SK-N-SH treated with all-trans-retinoic acid at 6 μM for 48 hours (cell line): Measurements from ENCODE around the gene OTOR.

Experiments
- ATAC-seq: fragments of 200-7000 bp; cut with Tn5 transposase; 3 replicates; pipeline ENCODE4 v1.9.1; 2020; ENCODE audit warnings: mild to moderate bottlenecking, moderate library complexity
- ARNTL ChIP-seq: fragments of 450-650 bp; formaldehyde crosslinking; IDR thresholded peaks from 2 replicates; pipeline ENCODE4 v1.5.0; 2020; ENCODE audit warnings: low read depth, mild to moderate bottlenecking, moderate library complexity, borderline replicate concordance
- BACH2 ChIP-seq: fragments of 250-450 bp; sonication (Bioruptor Pico); IDR thresholded peaks from 2 replicates; pipeline ENCODE4 v1.9.0; 2021; ENCODE audit warnings: mild to moderate bottlenecking, borderline replicate concordance
- CSDC2 ChIP-seq: fragments of 250-450 bp; sonication (Bioruptor Pico); IDR thresholded peaks from 2 replicates; pipeline ENCODE4 v1.5.0; 2020; ENCODE audit warnings: mild to moderate bottlenecking, moderate library complexity
- ESRRG ChIP-seq: fragments of 250-450 bp; sonication (Bioruptor Pico); IDR thresholded peaks from 2 replicates; pipeline ENCODE4 v1.6.1; 2021; ENCODE audit warnings: mild to moderate bottlenecking
- GLIS3 ChIP-seq: fragments of 250-450 bp; sonication (Bioruptor Pico); IDR thresholded peaks from 2 replicates; pipeline ENCODE4 v1.5.0; 2020; ENCODE audit warnings: mild to moderate bottlenecking, moderate library complexity
- ISL1 ChIP-seq: fragments of 250-450 bp; sonication (Bioruptor Pico); IDR thresholded peaks from 2 replicates; pipeline ENCODE4 v2.1.2; 2022; ENCODE audit warnings: mild to moderate bottlenecking, moderate library complexity
- OSR1 ChIP-seq: fragments of 250-450 bp; sonication (Bioruptor Pico); IDR thresholded peaks from 2 replicates; pipeline ENCODE4 v1.8.0; 2022; ENCODE audit warnings: moderate library complexity, mild to moderate bottlenecking, inconsistent platforms
- SNAI2 ChIP-seq: fragments of 250-450 bp; sonication (Bioruptor Pico); IDR thresholded peaks from 2 replicates; pipeline ENCODE4 v1.5.0; 2020; ENCODE audit warnings: mild to moderate bottlenecking, moderate library complexity
- TCF4 ChIP-seq: fragments of 250-450 bp; sonication (Bioruptor Pico); IDR thresholded peaks from 2 replicates; pipeline ENCODE4 v1.8.0; 2021; ENCODE audit warnings: mild to moderate bottlenecking, moderate library complexity, borderline replicate concordance
- TOX ChIP-seq: fragments of 250-450 bp; sonication (Bioruptor Pico); IDR thresholded peaks from 2 replicates; pipeline ENCODE4 v1.8.0; 2021; ENCODE audit warnings: mild to moderate bottlenecking, moderate library complexity, borderline replicate concordance
- ZC3H10 ChIP-seq: fragments of 250-450 bp; sonication (Bioruptor Pico); IDR thresholded peaks from 2 replicates; pipeline ENCODE4 v1.5.1; 2021; ENCODE audit warnings: mild to moderate bottlenecking, moderate library complexity
- ZNF565 ChIP-seq: fragments of 450-650 bp; formaldehyde crosslinking; conservative IDR thresholded peaks from 2 replicates; pipeline ENCODE4 v1.5.0; 2020; ENCODE audit warnings: low read depth, mild to moderate bottlenecking, moderate library complexity
- ZNF70 ChIP-seq: fragments of 450-650 bp; formaldehyde crosslinking; IDR thresholded peaks from 2 replicates; pipeline ENCODE4 v1.5.0; 2020; ENCODE audit warnings: mild to moderate bottlenecking, moderate library complexity
- ZNF8 ChIP-seq: fragments of 450-650 bp; formaldehyde crosslinking; IDR thresholded peaks from 2 replicates; pipeline ENCODE4 v1.5.0; 2020; ENCODE audit warnings: mild to moderate bottlenecking, moderate library complexity
- TF ChIP-seq, protein P1 (sequence below): fragments of 250-450 bp; sonication (Bioruptor Pico); IDR thresholded peaks from 2 replicates; pipeline ENCODE4 v1.5.0; 2020; ENCODE audit warnings: mild to moderate bottlenecking, moderate library complexity
- TF ChIP-seq, protein P2 (sequence below): fragments of 250-450 bp; sonication (Bioruptor Pico); IDR thresholded peaks from 2 replicates; pipeline ENCODE4 v1.8.0; 2020; ENCODE audit warnings: mild to moderate bottlenecking, moderate library complexity, borderline replicate concordance
- TF ChIP-seq, protein P3 (sequence below): fragments of 250-450 bp; sonication (Bioruptor Pico); IDR thresholded peaks from 2 replicates; pipeline ENCODE4 v1.8.0; 2021; ENCODE audit warnings: low read depth, mild to moderate bottlenecking, moderate library complexity, borderline replicate concordance

Gene OTOR

DNA sequence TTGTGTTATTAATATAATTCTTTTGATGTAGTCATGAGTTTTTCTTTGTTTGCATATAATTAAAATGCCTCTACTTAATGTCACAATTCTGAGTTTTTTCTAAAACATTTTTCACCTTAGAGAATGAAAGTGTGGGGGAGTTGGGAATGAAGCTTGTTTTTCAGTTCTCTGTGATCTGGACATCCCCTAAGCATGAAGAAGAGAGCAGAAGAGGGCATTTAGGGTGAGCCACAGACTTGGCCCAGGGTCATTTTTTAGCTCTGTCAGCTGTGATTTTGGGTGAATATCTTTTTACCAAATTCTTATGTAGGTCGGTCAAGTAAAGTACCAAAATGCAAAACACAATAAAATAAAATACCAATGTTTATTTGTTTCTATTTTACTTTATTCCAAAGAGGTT lies 3.9 kb downstream of the OTOR start:
- ATAC-seq = no peak
- no peak for TF ChIP-seq TCF4 (CRISPR knock-in tag)
- no peak for TF ChIP-seq ZNF8 (CRISPR knock-in tag)
- TF ChIP-seq, protein P1, sequence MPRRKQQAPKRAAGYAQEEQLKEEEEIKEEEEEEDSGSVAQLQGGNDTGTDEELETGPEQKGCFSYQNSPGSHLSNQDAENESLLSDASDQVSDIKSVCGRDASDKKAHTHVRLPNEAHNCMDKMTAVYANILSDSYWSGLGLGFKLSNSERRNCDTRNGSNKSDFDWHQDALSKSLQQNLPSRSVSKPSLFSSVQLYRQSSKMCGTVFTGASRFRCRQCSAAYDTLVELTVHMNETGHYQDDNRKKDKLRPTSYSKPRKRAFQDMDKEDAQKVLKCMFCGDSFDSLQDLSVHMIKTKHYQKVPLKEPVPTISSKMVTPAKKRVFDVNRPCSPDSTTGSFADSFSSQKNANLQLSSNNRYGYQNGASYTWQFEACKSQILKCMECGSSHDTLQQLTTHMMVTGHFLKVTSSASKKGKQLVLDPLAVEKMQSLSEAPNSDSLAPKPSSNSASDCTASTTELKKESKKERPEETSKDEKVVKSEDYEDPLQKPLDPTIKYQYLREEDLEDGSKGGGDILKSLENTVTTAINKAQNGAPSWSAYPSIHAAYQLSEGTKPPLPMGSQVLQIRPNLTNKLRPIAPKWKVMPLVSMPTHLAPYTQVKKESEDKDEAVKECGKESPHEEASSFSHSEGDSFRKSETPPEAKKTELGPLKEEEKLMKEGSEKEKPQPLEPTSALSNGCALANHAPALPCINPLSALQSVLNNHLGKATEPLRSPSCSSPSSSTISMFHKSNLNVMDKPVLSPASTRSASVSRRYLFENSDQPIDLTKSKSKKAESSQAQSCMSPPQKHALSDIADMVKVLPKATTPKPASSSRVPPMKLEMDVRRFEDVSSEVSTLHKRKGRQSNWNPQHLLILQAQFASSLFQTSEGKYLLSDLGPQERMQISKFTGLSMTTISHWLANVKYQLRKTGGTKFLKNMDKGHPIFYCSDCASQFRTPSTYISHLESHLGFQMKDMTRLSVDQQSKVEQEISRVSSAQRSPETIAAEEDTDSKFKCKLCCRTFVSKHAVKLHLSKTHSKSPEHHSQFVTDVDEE = no peak

DNA sequence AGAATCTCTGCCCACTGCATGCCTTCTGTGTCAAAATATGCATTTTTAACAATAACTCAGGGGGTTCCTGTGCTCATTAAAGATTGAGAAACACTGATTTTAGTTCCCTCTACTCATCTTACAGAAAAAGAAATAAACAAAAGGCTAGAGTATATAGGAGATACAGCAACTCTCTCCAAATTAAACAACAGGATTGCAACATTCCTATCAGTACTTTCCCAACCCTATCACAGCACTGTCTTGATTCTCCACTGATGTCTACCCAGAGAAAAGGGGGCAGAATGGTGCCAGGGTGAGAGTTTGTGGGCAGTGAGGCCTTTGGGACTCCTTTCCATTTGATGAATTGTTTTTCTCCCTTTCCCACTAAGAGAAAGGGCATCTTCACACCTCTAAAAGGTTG lies 4.7 kb downstream of the OTOR start:
- no peak for ATAC-seq
- no peak for TF ChIP-seq CSDC2
- no peak for TF ChIP-seq ZNF70 (CRISPR knock-in tag)
- TF ChIP-seq, protein P1 = no peak
- no peak for TF ChIP-seq BACH2 (CRISPR knock-in tag)
- TF ChIP-seq, protein P2, sequence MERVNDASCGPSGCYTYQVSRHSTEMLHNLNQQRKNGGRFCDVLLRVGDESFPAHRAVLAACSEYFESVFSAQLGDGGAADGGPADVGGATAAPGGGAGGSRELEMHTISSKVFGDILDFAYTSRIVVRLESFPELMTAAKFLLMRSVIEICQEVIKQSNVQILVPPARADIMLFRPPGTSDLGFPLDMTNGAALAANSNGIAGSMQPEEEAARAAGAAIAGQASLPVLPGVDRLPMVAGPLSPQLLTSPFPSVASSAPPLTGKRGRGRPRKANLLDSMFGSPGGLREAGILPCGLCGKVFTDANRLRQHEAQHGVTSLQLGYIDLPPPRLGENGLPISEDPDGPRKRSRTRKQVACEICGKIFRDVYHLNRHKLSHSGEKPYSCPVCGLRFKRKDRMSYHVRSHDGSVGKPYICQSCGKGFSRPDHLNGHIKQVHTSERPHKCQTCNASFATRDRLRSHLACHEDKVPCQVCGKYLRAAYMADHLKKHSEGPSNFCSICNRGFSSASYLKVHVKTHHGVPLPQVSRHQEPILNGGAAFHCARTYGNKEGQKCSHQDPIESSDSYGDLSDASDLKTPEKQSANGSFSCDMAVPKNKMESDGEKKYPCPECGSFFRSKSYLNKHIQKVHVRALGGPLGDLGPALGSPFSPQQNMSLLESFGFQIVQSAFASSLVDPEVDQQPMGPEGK = no peak
- TF ChIP-seq ZC3H10 (CRISPR knock-in tag) = no peak
- TF ChIP-seq ARNTL (CRISPR knock-in tag) = no peak
- TF ChIP-seq ZNF565 (CRISPR knock-in tag) = no peak
- TF ChIP-seq ESRRG = no peak
- no peak for TF ChIP-seq ISL1 (CRISPR knock-in tag)
- TF ChIP-seq GLIS3 (CRISPR knock-in tag) = no peak

DNA sequence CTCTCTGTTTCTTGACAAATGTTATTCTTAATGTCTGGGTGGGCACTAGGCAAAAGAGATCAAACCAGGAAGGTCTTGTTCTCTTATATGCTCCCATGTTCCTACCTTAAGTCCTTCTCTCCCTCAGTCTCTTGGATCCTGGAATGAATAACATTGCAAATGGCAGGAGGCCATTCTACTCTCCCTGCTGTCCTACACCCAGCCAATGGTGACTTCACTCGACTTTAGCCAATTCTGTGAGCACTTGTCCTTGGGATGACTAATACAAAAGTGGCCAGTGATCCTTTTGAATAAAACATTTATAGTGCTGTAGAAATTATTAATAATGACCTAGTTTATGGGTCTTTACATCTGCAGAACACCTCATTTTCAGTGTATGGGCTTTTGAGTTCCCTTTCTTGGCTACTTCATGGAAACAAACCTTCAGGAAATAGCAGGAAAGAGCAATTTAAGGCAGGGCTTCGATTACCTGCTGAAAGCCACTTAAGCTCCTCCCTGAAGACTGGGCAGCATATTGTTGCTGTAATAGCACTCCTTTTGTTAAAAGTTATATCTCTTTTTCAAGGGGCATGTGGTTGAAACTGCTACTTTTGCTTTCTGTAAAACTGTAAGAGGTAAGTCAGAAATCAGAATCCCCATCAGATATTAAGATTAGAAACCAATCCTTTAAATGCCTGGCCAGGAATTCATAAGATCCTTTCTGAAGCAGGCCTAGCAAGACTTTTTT lies 10.5 kb downstream of the OTOR start:
- TF ChIP-seq, protein P3, sequence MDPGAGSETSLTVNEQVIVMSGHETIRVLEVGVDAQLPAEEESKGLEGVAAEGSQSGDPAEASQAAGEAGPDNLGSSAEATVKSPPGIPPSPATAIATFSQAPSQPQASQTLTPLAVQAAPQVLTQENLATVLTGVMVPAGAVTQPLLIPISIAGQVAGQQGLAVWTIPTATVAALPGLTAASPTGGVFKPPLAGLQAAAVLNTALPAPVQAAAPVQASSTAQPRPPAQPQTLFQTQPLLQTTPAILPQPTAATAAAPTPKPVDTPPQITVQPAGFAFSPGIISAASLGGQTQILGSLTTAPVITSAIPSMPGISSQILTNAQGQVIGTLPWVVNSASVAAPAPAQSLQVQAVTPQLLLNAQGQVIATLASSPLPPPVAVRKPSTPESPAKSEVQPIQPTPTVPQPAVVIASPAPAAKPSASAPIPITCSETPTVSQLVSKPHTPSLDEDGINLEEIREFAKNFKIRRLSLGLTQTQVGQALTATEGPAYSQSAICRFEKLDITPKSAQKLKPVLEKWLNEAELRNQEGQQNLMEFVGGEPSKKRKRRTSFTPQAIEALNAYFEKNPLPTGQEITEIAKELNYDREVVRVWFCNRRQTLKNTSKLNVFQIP (CRISPR knock-in tag) = no peak
- no peak for ATAC-seq

DNA sequence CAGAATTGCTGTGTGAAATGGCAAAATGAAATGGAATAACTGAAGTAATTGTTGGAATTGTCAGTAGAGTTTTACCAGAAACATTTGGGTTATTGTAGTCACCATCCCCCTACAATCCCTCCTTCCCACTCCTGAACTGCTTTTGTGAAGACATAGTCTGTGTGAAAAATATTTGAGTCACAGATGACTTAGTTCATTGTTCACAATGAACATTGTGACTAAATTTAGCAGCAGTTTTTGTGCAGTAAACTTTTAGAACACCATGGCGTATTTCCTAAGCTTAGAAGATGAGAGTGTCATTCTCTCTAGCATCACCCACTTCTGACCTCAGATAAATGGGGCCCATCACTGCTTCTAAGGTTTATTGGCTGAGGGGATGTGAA lies 11.0 kb downstream of the OTOR start:
- TF ChIP-seq GLIS3 (CRISPR knock-in tag) (no peak), TOX (no peak), BACH2 (CRISPR knock-in tag) (no peak), ZNF565 (CRISPR knock-in tag) (no peak), SNAI2 (no peak), OSR1 (no peak), ZC3H10 (CRISPR knock-in tag) (no peak)
- ATAC-seq = no peak
